Posterior cingulate gyrus (tissue), 11 donors: ENCODE data around the gene LCNL1.

Experiments used
- DNase-seq, 10 donors: peaks; one replicate each; pipeline versions ENCODE4 v3.0.0 to v3.0.0-alpha.2; 2020 to 2021; ENCODE audit warnings: mixed read lengths in 3 of 10
- intact Hi-C: fragments of 100-400 bp; cut with DNase I; formaldehyde crosslinking; loops from one replicate; pipeline ENCODE4 v1.15.1; 2023

Gene LCNL1

GRCh38 chr9:137018761-137019559, 36.2 kb downstream of the LCNL1 start:
- no peak for DNase-seq
- intact Hi-C loops, result no loop called here

- intact Hi-C loops, result no loop called here
- no peak for DNase-seq
Measured at GRCh38 chr9:137019891-137020683, 37.3 kb downstream of the LCNL1 start.

GRCh38 chr9:137020771-137021567, 38.2 kb downstream of the LCNL1 start:
- intact Hi-C loops, result no loop called here

GRCh38 chr9:137021568-137021978, 38.8 kb downstream of the LCNL1 start:
- intact Hi-C loops, result no loop called here
- DNase-seq, result no peak

More at GRCh38 chr9:137020771-137021567, 38.2 kb downstream of the LCNL1 start:
- DNase-seq, result peak in 1 of 10 donors; percentile 55

- DNase-seq, result peak; percentile 76 to 99 (median 88)
- intact Hi-C loops, result no loop called here
Measured at GRCh38 chr9:137021979-137022661, 39.3 kb downstream of the LCNL1 start.

- DNase-seq, result no peak
- intact Hi-C loops, result no loop called here
Measured at GRCh38 chr9:137022662-137023008, 39.8 kb downstream of the LCNL1 start.

GRCh38 chr9:137023157-137023556, 40.4 kb downstream of the LCNL1 start:
- intact Hi-C loops, result no loop called here
- DNase-seq, result no peak

- intact Hi-C loops, result no loop called here
- peak in 6 of 10 donors; percentile 54 to 95 (median 69) for DNase-seq
Measured at GRCh38 chr9:137023583-137023991, 40.8 kb downstream of the LCNL1 start.

- peak; percentile 93 to 100 (median 97) for DNase-seq
- intact Hi-C loops, result loop anchor here (5.0 kb wide), 1 partner anchor 238 kb away; no protein-coding TSS in a partner anchor
Measured at GRCh38 chr9:137025517-137025966, 42.7 kb downstream of the LCNL1 start.

- intact Hi-C loops, result loop anchor here (5.0 kb wide), 1 partner anchor 239 kb away; no protein-coding TSS in a partner anchor
- DNase-seq, result no peak
Measured at GRCh38 chr9:137026384-137026783, 43.6 kb downstream of the LCNL1 start.

GRCh38 chr9:137026828-137027227, 44.0 kb downstream of the LCNL1 start:
- intact Hi-C loops, result loop anchor here (5.0 kb wide), 1 partner anchor 240 kb away; no protein-coding TSS in a partner anchor
- no peak for DNase-seq

- intact Hi-C loops, result loop anchor here (5.0 kb wide), 1 partner anchor 240 kb away; no protein-coding TSS in a partner anchor
- DNase-seq, result no peak
Measured at GRCh38 chr9:137027369-137028262, 44.8 kb downstream of the LCNL1 start, which contains the start of gene ABCA2. ABCA2 (minus strand) TSS chr9:137028237; CDS start chr9:137028140, 97 bp downstream.

GRCh38 chr9:137028263-137029057, 45.7 kb downstream of the LCNL1 start:
- intact Hi-C loops, result loop anchor here (5.0 kb wide), 1 partner anchor 241 kb away; no protein-coding TSS in a partner anchor
- DNase-seq, result peak in 8 of 10 donors; percentile 63 to 96 (median 73)

GRCh38 chr9:137029058-137029936, 46.5 kb downstream of the LCNL1 start:
- DNase-seq, result peak; percentile 61 to 97 (median 84)
- intact Hi-C loops, result loop anchor here (5.0 kb wide), 1 partner anchor 242 kb away; no protein-coding TSS in a partner anchor

GRCh38 chr9:137030006-137030405, 47.2 kb downstream of the LCNL1 start:
- DNase-seq, result no peak
- intact Hi-C loops, result no loop called here
